Activated CD8-positive, alpha-beta memory T cell treated with anti-CD3 and anti-CD28 coated beads, Interleukin-2, amount 50 U/mL, for 48 hours (primary cell): Measurements from ENCODE around the gene ATF7.

ENCODE experiments used
- DNase-seq: peaks from one replicate; pipeline ENCODE4 v3.0.0-alpha.2; 2020

Gene ATF7

GRCh38 chr12:53480491-53481442, 145.4 kb downstream of the ATF7 start:
- DNase-seq, result peak; percentile 56

GRCh38 chr12:53479331-53479730, 146.9 kb downstream of the ATF7 start:
- no peak for DNase-seq

GRCh38 chr12:53478865-53479264, 147.3 kb downstream of the ATF7 start:
- no peak for DNase-seq

- DNase-seq, result no peak
Measured at GRCh38 chr12:53476769-53477209, 149.4 kb downstream of the ATF7 start.

GRCh38 chr12:53474819-53475218, 151.4 kb downstream of the ATF7 start:
- no peak for DNase-seq

- no peak for DNase-seq
Measured at GRCh38 chr12:53474077-53474476, 152.1 kb downstream of the ATF7 start.

GRCh38 chr12:53472056-53472582, 154.1 kb downstream of the ATF7 start:
- no peak for DNase-seq

GRCh38 chr12:53468282-53468681, 157.9 kb downstream of the ATF7 start:
- no peak for DNase-seq

GRCh38 chr12:53467880-53468279, 158.3 kb downstream of the ATF7 start:
- no peak for DNase-seq

GRCh38 chr12:53467082-53467481, 159.1 kb downstream of the ATF7 start:
- DNase-seq, result no peak

- DNase-seq, result no peak
Measured at GRCh38 chr12:53466640-53467039, 159.5 kb downstream of the ATF7 start.

GRCh38 chr12:53465679-53466078, 160.5 kb downstream of the ATF7 start:
- no peak for DNase-seq

GRCh38 chr12:53464685-53465418, 161.3 kb downstream of the ATF7 start:
- DNase-seq, result no peak

GRCh38 chr12:53463802-53464560, 162.2 kb downstream of the ATF7 start:
- no peak for DNase-seq

- DNase-seq, result no peak
Measured at GRCh38 chr12:53462935-53463334, 163.2 kb downstream of the ATF7 start.

- no peak for DNase-seq
Measured at GRCh38 chr12:53461591-53461990, 164.6 kb downstream of the ATF7 start.

GRCh38 chr12:53461059-53461458, 165.1 kb downstream of the ATF7 start:
- no peak for DNase-seq

GRCh38 chr12:53459097-53459496, 167.1 kb downstream of the ATF7 start:
- DNase-seq, result no peak
